Cardiac fibroblast (primary cell): Measurements from ENCODE around the gene UQCC5.

Source experiments
- DNase-seq, 2 donors: peaks; one replicate each; pipeline versions ENCODE4 v3.0.0 to v3.0.0-alpha.2; 2010; ENCODE audit warnings: low read depth in 2 of 2
- H3K4me3 ChIP-seq, 2 donors: replicated peaks in 1 of 2; 1 replicate in 1 of 2; 2 replicates in 1 of 2; pipeline ENCODE4 v1.5.1; 2011; ENCODE audit warnings: low read depth in 2 of 2, low read length in 2 of 2, mild to moderate bottlenecking in 2 of 2, moderate library complexity in 1 of 2
- CTCF ChIP-seq: IDR thresholded peaks from one replicate; pipeline ENCODE4 v1.5.1; 2011; ENCODE audit warnings: low read depth, mild to moderate bottlenecking, low read length, inconsistent platforms

UQCC5 gene

GRCh38 chr3:52490035-52490938 is 46.1 kb upstream of the UQCC5 start:
- no peak for TF ChIP-seq CTCF
- DNase-seq, result no peak
- H3K4me3 ChIP-seq, result no peak overlapping the region

GRCh38 chr3:52490939-52491526 is 45.4 kb upstream of the UQCC5 start:
- peak; percentile 77 to 83 for DNase-seq
- H3K4me3 ChIP-seq, result no peak overlapping the region
- no peak for TF ChIP-seq CTCF

GRCh38 chr3:52492059-52492458 is 44.3 kb upstream of the UQCC5 start:
- TF ChIP-seq CTCF, result no peak
- DNase-seq, result no peak
- no peak overlapping the region for H3K4me3 ChIP-seq

- TF ChIP-seq CTCF, result no peak
- no peak overlapping the region for H3K4me3 ChIP-seq
- no peak for DNase-seq
Measured at GRCh38 chr3:52493232-52494017, 43.0 kb upstream of the UQCC5 start.

GRCh38 chr3:52494445-52494844 is 42.0 kb upstream of the UQCC5 start:
- no peak overlapping the region for H3K4me3 ChIP-seq
- no peak for DNase-seq
- no peak for TF ChIP-seq CTCF

GRCh38 chr3:52494886-52495495 is 41.4 kb upstream of the UQCC5 start, which contains the start of gene STAB1:
Gene STAB1 (plus strand): TSS chr3:52495338. CDS start chr3:52495414, 76 bp downstream.
- no peak for TF ChIP-seq CTCF
- H3K4me3 ChIP-seq, result peak within 1 kb of the TSS in 1 of 2 donors; percentile 13
- peak in 1 of 2 donors; percentile 19 for DNase-seq
